Upper lobe of right lung (tissue), 1 donor: ENCODE measurements around the gene CADPS2. TPM values are rescaled to one million over a fixed set of nuclear protein-coding genes. Genes with fewer than 3 reads are reported as not detected.

Experiments used
- ATAC-seq: fragments of 200-7000 bp; cut with Tn5 transposase; one replicate; pipeline ENCODE4 v1.9.1; 2020; ENCODE audit warnings: mild to moderate bottlenecking, moderate library complexity
- DNase-seq: peaks from one replicate; pipeline ENCODE4 v3.0.0-alpha.2; 2020
- H3K27ac ChIP-seq: fragments of 200-600 bp; one replicate; pipeline ENCODE4 v1.8.0; 2022
- H3K27me3 ChIP-seq: fragments of 200-600 bp; one replicate; pipeline ENCODE4 v1.8.0; 2022; ENCODE audit warnings: mild to moderate bottlenecking
- H3K36me3 ChIP-seq: fragments of 200-600 bp; one replicate; pipeline ENCODE4 v1.8.0; 2022
- H3K4me1 ChIP-seq: fragments of 200-600 bp; one replicate; pipeline ENCODE4 v1.8.0; 2022
- H3K4me3 ChIP-seq: fragments of 200-600 bp; one replicate; pipeline ENCODE4 v1.8.0; 2022; ENCODE audit warnings: mild to moderate bottlenecking
- H3K9me3 ChIP-seq: fragments of 200-600 bp; one replicate; pipeline ENCODE4 v1.8.0; 2022
- intact Hi-C: fragments of 100-400 bp; cut with DNase I; formaldehyde crosslinking; loops from one replicate; pipeline ENCODE4 v1.11.0; 2022
- total RNA-seq: library from RNA; stranded (reverse); fragmentation: NEBNext Ultra II Directional; extraction: Animal tissue kit (Norgen Biotek cat#: 25700); gene quantifications from one replicate; pipeline ENCODE4 v1.2.1, GENCODE V29; 2021
- TF ChIP-seq, protein P1 (sequence below): fragments of 200-600 bp; IDR thresholded peaks from one replicate; pipeline ENCODE4 v1.8.0; 2022; ENCODE audit warnings: antibody characterized with exemption
- donor health status: DM: no; HTN: yes; CAD: no; lungs with severe emphysema.

CADPS2 gene
- total RNA-seq, 1 donor from 2014 or later = 46.1 TPM

DNA sequence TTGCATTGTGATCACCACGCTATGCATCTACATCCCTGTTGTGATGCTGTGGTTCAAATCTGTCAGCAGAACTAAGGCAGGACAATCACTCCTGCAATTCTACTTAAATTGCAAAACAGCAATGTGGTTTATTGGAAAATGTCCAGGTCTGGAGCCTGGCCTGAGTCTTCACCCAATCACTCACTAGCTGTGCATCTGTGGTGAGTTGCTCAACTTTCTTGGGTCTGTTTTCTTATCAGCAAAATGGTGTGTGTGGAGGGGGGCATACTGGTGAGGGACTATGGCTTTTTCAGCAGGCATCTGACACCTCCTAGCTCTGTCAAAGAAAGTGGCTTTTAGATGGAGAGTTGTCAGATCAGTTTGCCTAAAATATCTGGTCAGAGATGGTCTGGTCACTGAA is 473.4 kb downstream of the CADPS2 start:
- no peak for DNase-seq
- no peaks in the 10 kb centered on the region for H3K9me3 ChIP-seq
- no peak overlapping the region for H3K4me3 ChIP-seq
- peak; percentile 89 for ATAC-seq
- intact Hi-C loops = no loop called here
- no peaks in the 10 kb centered on the region for H3K36me3 ChIP-seq
- H3K4me1 ChIP-seq = no peaks in the 10 kb centered on the region
- no peak overlapping the region for H3K27ac ChIP-seq
- H3K27me3 ChIP-seq = no peaks in the 10 kb centered on the region
- TF ChIP-seq, protein P1, sequence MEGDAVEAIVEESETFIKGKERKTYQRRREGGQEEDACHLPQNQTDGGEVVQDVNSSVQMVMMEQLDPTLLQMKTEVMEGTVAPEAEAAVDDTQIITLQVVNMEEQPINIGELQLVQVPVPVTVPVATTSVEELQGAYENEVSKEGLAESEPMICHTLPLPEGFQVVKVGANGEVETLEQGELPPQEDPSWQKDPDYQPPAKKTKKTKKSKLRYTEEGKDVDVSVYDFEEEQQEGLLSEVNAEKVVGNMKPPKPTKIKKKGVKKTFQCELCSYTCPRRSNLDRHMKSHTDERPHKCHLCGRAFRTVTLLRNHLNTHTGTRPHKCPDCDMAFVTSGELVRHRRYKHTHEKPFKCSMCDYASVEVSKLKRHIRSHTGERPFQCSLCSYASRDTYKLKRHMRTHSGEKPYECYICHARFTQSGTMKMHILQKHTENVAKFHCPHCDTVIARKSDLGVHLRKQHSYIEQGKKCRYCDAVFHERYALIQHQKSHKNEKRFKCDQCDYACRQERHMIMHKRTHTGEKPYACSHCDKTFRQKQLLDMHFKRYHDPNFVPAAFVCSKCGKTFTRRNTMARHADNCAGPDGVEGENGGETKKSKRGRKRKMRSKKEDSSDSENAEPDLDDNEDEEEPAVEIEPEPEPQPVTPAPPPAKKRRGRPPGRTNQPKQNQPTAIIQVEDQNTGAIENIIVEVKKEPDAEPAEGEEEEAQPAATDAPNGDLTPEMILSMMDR = no peak

DNA sequence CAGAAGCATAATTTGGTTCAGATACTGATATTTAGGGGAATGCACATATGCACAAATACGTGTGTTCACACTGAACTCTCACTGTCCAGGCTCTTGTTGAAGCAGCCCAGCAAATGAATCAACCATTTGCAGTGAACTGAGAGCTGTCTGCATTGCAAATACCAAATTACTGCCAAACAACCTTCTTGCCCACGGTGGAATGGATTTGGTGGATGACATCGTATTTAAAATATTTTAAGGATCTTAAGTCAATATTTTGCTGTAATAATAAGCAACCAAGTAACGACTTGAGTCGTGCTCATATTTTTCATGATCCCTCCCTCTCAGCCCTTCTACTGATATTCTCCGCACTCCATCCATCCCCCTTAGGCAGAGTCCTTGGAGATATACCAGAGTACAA is 473.8 kb downstream of the CADPS2 start:
- Histone ChIP-seq H3K4me1 (no peaks in the 10 kb centered on the region), H3K27ac (no peak overlapping the region), H3K9me3 (no peaks in the 10 kb centered on the region), H3K27me3 (no peaks in the 10 kb centered on the region), H3K4me3 (no peak overlapping the region), H3K36me3 (no peaks in the 10 kb centered on the region)
- intact Hi-C loops = no loop called here
- no peak for ATAC-seq
- DNase-seq = no peak
- TF ChIP-seq, protein P1 = no peak

DNA sequence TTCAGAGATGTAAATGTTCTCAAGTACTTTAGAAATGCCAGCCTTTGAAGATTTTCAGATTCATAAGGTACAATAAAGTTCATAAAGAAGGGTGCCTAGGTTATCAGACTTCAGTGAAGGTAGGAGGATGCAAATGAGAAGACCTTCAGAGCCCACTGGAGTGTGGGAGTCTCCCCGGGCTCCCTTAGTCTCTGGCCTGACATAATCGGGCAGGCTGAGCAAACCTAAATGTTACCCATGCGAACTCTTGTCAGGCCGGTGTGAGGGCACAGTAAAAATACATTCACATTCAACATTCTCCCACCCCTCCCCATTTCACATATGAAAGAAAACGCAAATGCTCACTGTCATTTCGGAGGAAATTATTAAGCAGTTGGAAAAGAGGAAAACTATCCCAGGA is 479.1 kb downstream of the CADPS2 start:
- H3K9me3 ChIP-seq = no peaks in the 10 kb centered on the region
- H3K4me3 ChIP-seq = no peak overlapping the region
- H3K27me3 ChIP-seq = no peaks in the 10 kb centered on the region
- TF ChIP-seq, protein P1 = no peak
- H3K4me1 ChIP-seq = no peaks in the 10 kb centered on the region
- H3K36me3 ChIP-seq = no peaks in the 10 kb centered on the region
- DNase-seq (no peak), ATAC-seq (no peak)
- intact Hi-C loops = no loop called here
- no peak overlapping the region for H3K27ac ChIP-seq

DNA sequence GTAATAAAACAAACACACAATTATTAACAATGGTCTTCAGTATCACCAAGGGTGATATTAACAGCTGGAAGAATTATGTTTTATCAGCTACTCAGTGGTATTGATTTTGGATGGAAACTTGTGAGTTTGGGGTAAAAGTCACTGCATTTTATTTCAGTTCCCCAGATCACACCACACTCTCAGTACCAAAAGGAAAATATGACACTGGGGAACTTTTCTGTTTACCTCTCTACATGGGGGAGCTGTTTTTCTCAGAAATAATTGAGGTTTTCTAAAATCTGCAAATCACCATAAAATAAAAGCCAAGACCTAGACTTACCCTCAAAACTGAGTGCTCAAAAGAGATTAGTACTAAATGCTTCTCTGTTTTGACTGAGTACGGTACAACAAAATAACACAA is 483.1 kb downstream of the CADPS2 start:
- H3K4me1 ChIP-seq = no peaks in the 10 kb centered on the region
- H3K27ac ChIP-seq = no peak overlapping the region
- TF ChIP-seq, protein P1 = no peak
- no peaks in the 10 kb centered on the region for H3K27me3 ChIP-seq
- intact Hi-C loops = no loop called here
- no peak overlapping the region for H3K4me3 ChIP-seq
- ATAC-seq (no peak), DNase-seq (no peak)
- no peaks in the 10 kb centered on the region for H3K36me3 ChIP-seq
- no peaks in the 10 kb centered on the region for H3K9me3 ChIP-seq

DNA sequence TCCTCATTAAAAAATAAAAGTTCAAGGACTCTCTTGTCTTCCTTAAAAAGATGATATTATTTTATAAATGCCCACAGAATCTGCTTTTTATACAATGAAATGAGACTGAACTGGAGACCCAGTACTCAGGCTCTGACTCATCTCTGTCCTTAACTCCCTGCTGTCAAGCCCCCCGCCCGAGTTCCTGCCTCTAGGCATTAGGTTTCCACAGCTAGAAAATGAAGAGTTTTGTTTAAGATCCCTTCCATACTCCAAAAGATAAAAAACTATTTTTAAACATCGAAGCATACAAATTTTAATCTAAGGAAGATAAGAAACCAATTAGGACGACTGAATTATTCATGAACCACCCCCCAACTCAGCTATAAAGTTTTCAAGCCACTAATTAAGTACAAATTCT is 484.0 kb downstream of the CADPS2 start:
- TF ChIP-seq, protein P1 = no peak
- no peaks in the 10 kb centered on the region for H3K27me3 ChIP-seq
- DNase-seq = no peak
- no peaks in the 10 kb centered on the region for H3K9me3 ChIP-seq
- H3K4me3 ChIP-seq = no peak overlapping the region
- no peaks in the 10 kb centered on the region for H3K4me1 ChIP-seq
- ATAC-seq = no peak
- H3K27ac ChIP-seq = no peak overlapping the region
- no peaks in the 10 kb centered on the region for H3K36me3 ChIP-seq
- intact Hi-C loops = no loop called here

DNA sequence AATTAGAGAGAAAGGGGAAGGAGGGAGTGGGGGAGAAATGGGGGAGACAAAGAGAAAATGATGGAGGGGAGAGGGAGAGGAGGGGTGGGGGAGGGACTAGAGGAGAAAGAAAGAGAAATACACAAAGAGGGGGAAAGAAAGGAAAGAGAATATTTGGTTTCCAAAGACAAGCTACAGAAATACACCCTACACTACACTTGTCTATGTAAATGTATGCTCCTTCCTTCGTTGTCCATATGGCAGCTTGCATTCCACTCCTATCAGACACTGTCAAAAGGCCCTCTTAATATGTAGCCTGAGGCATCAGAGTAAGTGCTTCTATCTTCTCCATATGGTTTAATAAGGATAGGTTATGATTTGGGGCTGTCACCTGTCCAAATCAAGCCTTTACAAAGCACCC is 488.9 kb downstream of the CADPS2 start:
- Histone ChIP-seq H3K36me3 (no peaks in the 10 kb centered on the region), H3K27ac (no peak overlapping the region), H3K4me3 (no peak overlapping the region), H3K27me3 (no peaks in the 10 kb centered on the region), H3K4me1 (no peaks in the 10 kb centered on the region), H3K9me3 (no peaks in the 10 kb centered on the region)
- ATAC-seq = no peak
- TF ChIP-seq, protein P1 = no peak
- DNase-seq = no peak
- intact Hi-C loops = no loop called here
